HepG2 (cell line): ENCODE data around the gene GPD1. TPM values are rescaled to one million over a fixed set of nuclear protein-coding genes. Genes with fewer than 3 reads are reported as not detected.

ENCODE experiments used
- ARID2 ChIP-seq: sonication (generic); formaldehyde crosslinking; IDR thresholded peaks from 2 replicates; pipeline ENCODE4 v1.8.1; 2022; ENCODE audit warnings: mild to moderate bottlenecking, missing genetic modification reagents, borderline replicate concordance
- CHD4 ChIP-seq: fragments of 200-600 bp; sonication (generic); IDR thresholded peaks from 2 replicates; pipeline ENCODE4 v1.7.0; 2017; ENCODE audit warnings: mild to moderate bottlenecking, low read length, borderline replicate concordance
- CSRNP1 ChIP-seq: sonication (generic); formaldehyde crosslinking; IDR thresholded peaks from 2 replicates; pipeline ENCODE4 v1.8.1; 2023; ENCODE audit warnings: mild to moderate bottlenecking, missing genetic modification reagents
- EEA1 ChIP-seq: sonication (generic); formaldehyde crosslinking; IDR thresholded peaks from 2 replicates; pipeline ENCODE4 v1.5.1; 2020; ENCODE audit warnings: mild to moderate bottlenecking, missing genetic modification reagents, borderline replicate concordance
- HMG20A ChIP-seq: IDR thresholded peaks from 2 replicates; pipeline ENCODE4 v1.6.1; 2016; ENCODE audit warnings: borderline replicate concordance
- HOXD1 ChIP-seq: sonication (generic); formaldehyde crosslinking; IDR thresholded peaks from 2 replicates; pipeline ENCODE4 v1.5.0; 2020; ENCODE audit warnings: missing genetic modification reagents
- JUND ChIP-seq: sonication (generic); formaldehyde crosslinking; IDR thresholded peaks from 2 replicates; pipeline ENCODE4 v1.8.0; 2022; ENCODE audit warnings: mild to moderate bottlenecking, missing genetic modification reagents
- KAT7 ChIP-seq: IDR thresholded peaks from 2 replicates; pipeline ENCODE4 v1.6.1; 2018; ENCODE audit warnings: borderline replicate concordance, missing compliant biosample characterization
- KDM1A ChIP-seq: IDR thresholded peaks from 2 replicates; pipeline ENCODE4 v1.6.1; 2016; ENCODE audit warnings: missing compliant biosample characterization
- KLF6 ChIP-seq: IDR thresholded peaks from 2 replicates; pipeline ENCODE4 v1.8.0; 2016; ENCODE audit warnings: missing biosample characterization, missing genetic modification reagents
- MTF2 ChIP-seq: sonication (generic); formaldehyde crosslinking; IDR thresholded peaks from 2 replicates; pipeline ENCODE4 v1.5.0; 2020; ENCODE audit warnings: missing genetic modification reagents, borderline replicate concordance
- NCOA5 ChIP-seq: sonication (generic); formaldehyde crosslinking; IDR thresholded peaks from 2 replicates; pipeline ENCODE4 v1.4.0; 2020; ENCODE audit warnings: missing genetic modification reagents
- NFYB ChIP-seq: sonication (generic); formaldehyde crosslinking; IDR thresholded peaks from 2 replicates; pipeline ENCODE4 v1.4.0; 2020; ENCODE audit warnings: missing genetic modification reagents
- NKX3-1 ChIP-seq: sonication (generic); formaldehyde crosslinking; IDR thresholded peaks from 2 replicates; pipeline ENCODE4 v1.5.0; 2020; ENCODE audit warnings: missing genetic modification reagents
- RBAK ChIP-seq: sonication (generic); formaldehyde crosslinking; IDR thresholded peaks from 2 replicates; pipeline ENCODE4 v1.5.1; 2020; ENCODE audit warnings: mild to moderate bottlenecking, missing genetic modification reagents
- RXRA ChIP-seq: sonication (generic); formaldehyde crosslinking; IDR thresholded peaks from 2 replicates; pipeline ENCODE4 v1.5.1; 2020; ENCODE audit warnings: missing genetic modification reagents
- SMC3 ChIP-seq: IDR thresholded peaks from 2 replicates; pipeline ENCODE4 v1.6.1; 2011; ENCODE audit warnings: low read length, improper control_type of control experiment
- SPEN ChIP-seq: sonication (generic); formaldehyde crosslinking; IDR thresholded peaks from 2 replicates; pipeline ENCODE4 v1.5.1; 2020; ENCODE audit warnings: low read depth, mild to moderate bottlenecking, missing genetic modification reagents
- TSC22D2 ChIP-seq: sonication (generic); formaldehyde crosslinking; IDR thresholded peaks from 2 replicates; pipeline ENCODE4 v1.5.1; 2020; ENCODE audit warnings: missing genetic modification reagents, mild to moderate bottlenecking, borderline replicate concordance
- ZIK1 ChIP-seq: sonication (generic); formaldehyde crosslinking; IDR thresholded peaks from 2 replicates; pipeline ENCODE4 v1.5.0; 2020; ENCODE audit warnings: mild to moderate bottlenecking, low read depth, missing genetic modification reagents, borderline replicate concordance
- ZNF598 ChIP-seq: sonication (generic); formaldehyde crosslinking; IDR thresholded peaks from 2 replicates; pipeline ENCODE4 v1.5.1; 2020; ENCODE audit warnings: mild to moderate bottlenecking, missing genetic modification reagents, borderline replicate concordance
- ZSCAN22 ChIP-seq: sonication (generic); formaldehyde crosslinking; IDR thresholded peaks from 2 replicates; pipeline ENCODE4 v1.4.0; 2020; ENCODE audit warnings: mild to moderate bottlenecking, missing genetic modification reagents
- polyA plus RNA-seq, 8 experiments: library from polyadenylated mRNA; depleted of rRNA in 3 of 8; stranded (reverse) in 7 of 8; unstranded in 1 of 8; fragments of >200 nt; fragmentation: Illumina TruSeq in 4 of 8; extraction: Trizol in 4 of 8; gene quantifications; 2 replicates each; pipeline versions ENCODE4 v1.2.1 to v1.2.3, GENCODE V29; 2011 to 2016; ENCODE audit warnings: low read depth in 4 of 8, missing spikeins in 1 of 8, mixed read lengths in 1 of 8; ENCODE audit not compliant: insufficient read depth in 1 of 8
- total RNA-seq, 5 experiments: library from RNA; depleted of rRNA; stranded (reverse); fragments of >200 nt; fragmentation: Illumina TruSeq; extraction: Trizol; gene quantifications; 2 replicates each; pipeline ENCODE4 v1.2.3, GENCODE V29; 2016; ENCODE audit warnings: low read depth in 1 of 5
- TF ChIP-seq, protein P1 (sequence below), 2 experiments: sonication (generic) in 1 of 2; formaldehyde crosslinking in 1 of 2; IDR thresholded peaks; 2 replicates each; pipeline versions ENCODE4 v1.4.0 to v1.6.1; 2016 to 2020; ENCODE audit warnings: borderline replicate concordance in 1 of 2, low read depth in 1 of 2, mild to moderate bottlenecking in 1 of 2, missing genetic modification reagents in 1 of 2
- TF ChIP-seq, protein P2 (sequence below): sonication (generic); formaldehyde crosslinking; IDR thresholded peaks from 2 replicates; pipeline ENCODE4 v1.5.0; 2020; ENCODE audit warnings: mild to moderate bottlenecking, missing genetic modification reagents

Gene GPD1
- total and polyA plus RNA-seq, 2 of the 13 experiments (the other 11 are each of a cell fraction or from before 2014, with no cell fraction given): 3.7 to 30.6 TPM

DNA sequence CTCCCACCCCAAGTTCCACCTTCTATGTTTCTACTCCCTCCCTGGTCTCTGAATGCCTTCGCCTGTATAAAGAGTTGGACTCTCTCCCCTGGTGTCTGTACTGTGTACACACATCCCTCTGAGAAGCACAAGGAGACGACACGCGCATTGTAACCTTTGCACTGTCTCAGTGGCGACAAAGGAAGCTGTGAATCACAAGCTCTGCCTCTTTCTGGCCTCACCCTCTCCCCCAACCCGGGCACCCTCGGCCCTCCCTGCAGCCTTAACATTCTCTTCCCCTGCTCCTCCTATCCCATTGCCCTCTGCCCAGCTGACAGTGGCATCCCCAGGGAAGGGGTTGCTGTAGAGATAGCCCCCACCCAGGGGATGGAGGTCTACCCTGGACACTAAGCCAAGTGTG is 21.2 kb upstream of the GPD1 start (continued):
- TF ChIP-seq HOXD1 (CRISPR knock-in tag) (no peak), HMG20A (CRISPR knock-in tag) (peak; percentile 52; the same call in 1 of the 2 replicates), NKX3-1 (no peak), TSC22D2 (no peak), SPEN (CRISPR knock-in tag) (no peak), CSRNP1 (CRISPR knock-in tag) (no peak), EEA1 (CRISPR knock-in tag) (no peak), ZIK1 (CRISPR knock-in tag) (no peak), MTF2 (CRISPR knock-in tag) (no peak), KDM1A (CRISPR knock-in tag) (no peak), KAT7 (no peak; the same call in 1 of the 2 replicates), ZSCAN22 (CRISPR knock-in tag) (no peak), SMC3 (no peak), KLF6 (no peak), ZNF598 (CRISPR knock-in tag) (no peak), CHD4 (no peak), NFYB (no peak), RXRA (peak; percentile 28; the same call in 1 of the 2 replicates), NCOA5 (CRISPR knock-in tag) (no peak), JUND (no peak), RBAK (no peak), ARID2 (CRISPR knock-in tag) (no peak)
- TF ChIP-seq, protein P1, sequence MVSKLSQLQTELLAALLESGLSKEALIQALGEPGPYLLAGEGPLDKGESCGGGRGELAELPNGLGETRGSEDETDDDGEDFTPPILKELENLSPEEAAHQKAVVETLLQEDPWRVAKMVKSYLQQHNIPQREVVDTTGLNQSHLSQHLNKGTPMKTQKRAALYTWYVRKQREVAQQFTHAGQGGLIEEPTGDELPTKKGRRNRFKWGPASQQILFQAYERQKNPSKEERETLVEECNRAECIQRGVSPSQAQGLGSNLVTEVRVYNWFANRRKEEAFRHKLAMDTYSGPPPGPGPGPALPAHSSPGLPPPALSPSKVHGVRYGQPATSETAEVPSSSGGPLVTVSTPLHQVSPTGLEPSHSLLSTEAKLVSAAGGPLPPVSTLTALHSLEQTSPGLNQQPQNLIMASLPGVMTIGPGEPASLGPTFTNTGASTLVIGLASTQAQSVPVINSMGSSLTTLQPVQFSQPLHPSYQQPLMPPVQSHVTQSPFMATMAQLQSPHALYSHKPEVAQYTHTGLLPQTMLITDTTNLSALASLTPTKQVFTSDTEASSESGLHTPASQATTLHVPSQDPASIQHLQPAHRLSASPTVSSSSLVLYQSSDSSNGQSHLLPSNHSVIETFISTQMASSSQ (IDR thresholded peaks at IDR 0.05; ENCODE audit: low read depth): no peak
- TF ChIP-seq, protein P1 (CRISPR knock-in tag; IDR thresholded peaks at IDR 0.05; ENCODE audit: borderline replicate concordance): no peak
- TF ChIP-seq, protein P2, sequence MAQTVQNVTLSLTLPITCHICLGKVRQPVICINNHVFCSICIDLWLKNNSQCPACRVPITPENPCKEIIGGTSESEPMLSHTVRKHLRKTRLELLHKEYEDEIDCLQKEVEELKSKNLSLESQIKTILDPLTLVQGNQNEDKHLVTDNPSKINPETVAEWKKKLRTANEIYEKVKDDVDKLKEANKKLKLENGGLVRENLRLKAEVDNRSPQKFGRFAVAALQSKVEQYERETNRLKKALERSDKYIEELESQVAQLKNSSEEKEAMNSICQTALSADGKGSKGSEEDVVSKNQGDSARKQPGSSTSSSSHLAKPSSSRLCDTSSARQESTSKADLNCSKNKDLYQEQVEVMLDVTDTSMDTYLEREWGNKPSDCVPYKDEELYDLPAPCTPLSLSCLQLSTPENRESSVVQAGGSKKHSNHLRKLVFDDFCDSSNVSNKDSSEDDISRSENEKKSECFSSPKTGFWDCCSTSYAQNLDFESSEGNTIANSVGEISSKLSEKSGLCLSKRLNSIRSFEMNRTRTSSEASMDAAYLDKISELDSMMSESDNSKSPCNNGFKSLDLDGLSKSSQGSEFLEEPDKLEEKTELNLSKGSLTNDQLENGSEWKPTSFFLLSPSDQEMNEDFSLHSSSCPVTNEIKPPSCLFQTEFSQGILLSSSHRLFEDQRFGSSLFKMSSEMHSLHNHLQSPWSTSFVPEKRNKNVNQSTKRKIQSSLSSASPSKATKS (CRISPR knock-in tag): no peak
